ENCODE measurements around the gene CERS6. TPM values are rescaled to one million over a fixed set of nuclear protein-coding genes. Genes with fewer than 3 reads are reported as not detected.
"Not testable (repeated sequence)": the region's sequence is repeated elsewhere in the genome, so short reads cannot be mapped to it uniquely, and the experiment has no call there.

The CERS6 gene
- total RNA-seq, 1 donor from 2014 or later: 11.3 TPM

- ATAC-seq (peak; percentile 81), DNase-seq (ENCODE audit: low spot score) (no peak)
These were observed 10.9 kb downstream of the CERS6 start for GRCh38 chr2:168466834-168467565.

GRCh38 chr2:168467729-168468128, 11.7 kb downstream of the CERS6 start:
- DNase-seq (ENCODE audit: low spot score) (no peak), ATAC-seq (peak; percentile 66)

GRCh38 chr2:168468354-168468753, 12.3 kb downstream of the CERS6 start:
- ATAC-seq (peak; percentile 14), DNase-seq (ENCODE audit: low spot score) (no peak)

GRCh38 chr2:168469281-168469988, 13.4 kb downstream of the CERS6 start:
- DNase-seq (ENCODE audit: low spot score): no peak
- no peak for ATAC-seq

- no peak for DNase-seq (ENCODE audit: low spot score)
- ATAC-seq: no peak
These were observed 14.5 kb downstream of the CERS6 start for GRCh38 chr2:168470320-168471162.

GRCh38 chr2:168471163-168471475, 15.0 kb downstream of the CERS6 start:
- no peak for DNase-seq (ENCODE audit: low spot score)
- ATAC-seq: no peak

GRCh38 chr2:168475636-168476035, 19.6 kb downstream of the CERS6 start:
- ATAC-seq (peak; percentile 71), DNase-seq (ENCODE audit: low spot score) (peak; percentile 62)

- peak; percentile 83 for DNase-seq (ENCODE audit: low spot score)
- ATAC-seq: peak; percentile 89
These were observed 22.1 kb downstream of the CERS6 start for GRCh38 chr2:168478206-168478605.

GRCh38 chr2:168480356-168480755, 24.3 kb downstream of the CERS6 start:
- ATAC-seq (no peak), DNase-seq (ENCODE audit: low spot score) (no peak)

GRCh38 chr2:168480825-168481585, 24.9 kb downstream of the CERS6 start:
- DNase-seq (ENCODE audit: low spot score) (no peak), ATAC-seq (peak; percentile 66)

GRCh38 chr2:168482269-168482668, 26.2 kb downstream of the CERS6 start:
- no peak for ATAC-seq
- DNase-seq (ENCODE audit: low spot score): no peak

GRCh38 chr2:168482952-168483831, 27.1 kb downstream of the CERS6 start:
- ATAC-seq (no peak), DNase-seq (ENCODE audit: low spot score) (no peak)

- DNase-seq (ENCODE audit: low spot score) (no peak), ATAC-seq (no peak)
These were observed 30.4 kb downstream of the CERS6 start for GRCh38 chr2:168486477-168486876.

GRCh38 chr2:168490015-168490874, 34.2 kb downstream of the CERS6 start:
- no peak for DNase-seq (ENCODE audit: low spot score)
- peak; percentile 60 for ATAC-seq

GRCh38 chr2:168490946-168491605, 35.0 kb downstream of the CERS6 start:
- no peak for DNase-seq (ENCODE audit: low spot score)

GRCh38 chr2:168491728-168492127, 35.7 kb downstream of the CERS6 start:
- DNase-seq (ENCODE audit: low spot score); ATAC-seq: not testable (repeated sequence)

More at GRCh38 chr2:168490946-168491605, 35.0 kb downstream of the CERS6 start:
- ATAC-seq: peak; percentile 38

GRCh38 chr2:168493219-168493618, 37.1 kb downstream of the CERS6 start:
- DNase-seq (ENCODE audit: low spot score): not testable (repeated sequence)

GRCh38 chr2:168494190-168494711, 38.2 kb downstream of the CERS6 start:
- DNase-seq (ENCODE audit: low spot score): no peak
- ATAC-seq: peak; percentile 51

More at GRCh38 chr2:168493219-168493618, 37.1 kb downstream of the CERS6 start:
- ATAC-seq: peak; percentile 37
